Right atrium auricular region (tissue), 2 donors: ENCODE data around the gene DLG2. TPM values are rescaled to one million over a fixed set of nuclear protein-coding genes. Genes with fewer than 3 reads are reported as not detected.
"Not testable (repeated sequence)": the region's sequence is repeated elsewhere in the genome, so short reads cannot be mapped to it uniquely, and the experiment has no call there.

Experiments used
- DNase-seq: peaks from one replicate; pipeline ENCODE4 v3.0.0-alpha.2; 2019; ENCODE audit warnings: low spot score
- H3K27ac ChIP-seq, 2 donors: fragments of 200-600 bp; sonication (generic); 1 replicate in 1 of 2; 2 replicates in 1 of 2; pipeline ENCODE4 v1.5.1; 2016 to 2019
- H3K27me3 ChIP-seq, 2 donors: fragments of 200-600 bp; sonication (generic); one replicate each; pipeline versions ENCODE4 v1.5.1 to v1.6.0; 2017 to 2019
- H3K36me3 ChIP-seq: fragments of 200-600 bp; sonication (generic); one replicate; pipeline ENCODE4 v1.5.1; 2016
- H3K4me1 ChIP-seq, 2 donors: fragments of 200-600 bp; sonication (generic); one replicate each; pipeline versions ENCODE4 v1.5.1 to v1.6.0; 2017 to 2019
- H3K4me3 ChIP-seq, 2 donors: fragments of 200-600 bp; sonication (generic); 1 replicate in 1 of 2; 2 replicates in 1 of 2; pipeline ENCODE4 v1.5.1; 2017 to 2019; ENCODE audit warnings: mild to moderate bottlenecking in 1 of 2, moderate library complexity in 1 of 2
- H3K9me3 ChIP-seq, 2 donors: fragments of 200-600 bp; sonication (generic); one replicate each; pipeline ENCODE4 v1.5.1; 2019
- total RNA-seq, 2 donors: library from RNA; depleted of rRNA; stranded (reverse); fragments of >200 nt; gene quantifications; one replicate each; pipeline ENCODE4 v1.1.0, GENCODE V29; 2016
- TF ChIP-seq, protein P1 (sequence below), 2 donors: fragments of 200-600 bp; sonication (generic); IDR thresholded peaks; one replicate each; pipeline ENCODE4 v1.5.1; 2019; ENCODE audit warnings: antibody characterized with exemption in 2 of 2

The DLG2 gene
- total RNA-seq, 2 donors from 2014 or later = 6.6 to 6.7 TPM

DNA sequence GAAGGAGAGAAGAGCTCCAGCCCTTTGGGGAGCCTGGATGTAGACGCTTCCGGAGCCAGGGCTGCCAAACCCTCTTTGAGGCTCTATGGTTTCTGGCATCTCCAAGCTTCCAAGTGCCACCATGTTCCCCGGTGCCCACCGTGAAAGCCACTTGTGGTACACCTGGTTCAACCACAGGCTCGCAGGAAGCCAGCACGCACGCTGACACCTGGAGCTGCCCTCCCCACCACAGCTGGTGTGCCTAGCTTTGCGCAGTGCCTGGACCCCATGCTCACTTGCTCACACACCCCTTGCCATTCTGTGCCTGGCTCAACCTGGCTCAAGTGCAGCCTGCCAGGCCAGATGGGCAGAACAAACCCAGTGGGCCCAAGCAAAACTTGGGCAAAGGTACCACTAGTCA lies 831.4 kb downstream of the DLG2 start:
- no peaks in the 10 kb centered on the region for H3K36me3 ChIP-seq
- no peaks in the 10 kb centered on the region for H3K27me3 ChIP-seq
- DNase-seq = no peak
- H3K4me1 ChIP-seq = no peaks in the 10 kb centered on the region
- TF ChIP-seq, protein P1, sequence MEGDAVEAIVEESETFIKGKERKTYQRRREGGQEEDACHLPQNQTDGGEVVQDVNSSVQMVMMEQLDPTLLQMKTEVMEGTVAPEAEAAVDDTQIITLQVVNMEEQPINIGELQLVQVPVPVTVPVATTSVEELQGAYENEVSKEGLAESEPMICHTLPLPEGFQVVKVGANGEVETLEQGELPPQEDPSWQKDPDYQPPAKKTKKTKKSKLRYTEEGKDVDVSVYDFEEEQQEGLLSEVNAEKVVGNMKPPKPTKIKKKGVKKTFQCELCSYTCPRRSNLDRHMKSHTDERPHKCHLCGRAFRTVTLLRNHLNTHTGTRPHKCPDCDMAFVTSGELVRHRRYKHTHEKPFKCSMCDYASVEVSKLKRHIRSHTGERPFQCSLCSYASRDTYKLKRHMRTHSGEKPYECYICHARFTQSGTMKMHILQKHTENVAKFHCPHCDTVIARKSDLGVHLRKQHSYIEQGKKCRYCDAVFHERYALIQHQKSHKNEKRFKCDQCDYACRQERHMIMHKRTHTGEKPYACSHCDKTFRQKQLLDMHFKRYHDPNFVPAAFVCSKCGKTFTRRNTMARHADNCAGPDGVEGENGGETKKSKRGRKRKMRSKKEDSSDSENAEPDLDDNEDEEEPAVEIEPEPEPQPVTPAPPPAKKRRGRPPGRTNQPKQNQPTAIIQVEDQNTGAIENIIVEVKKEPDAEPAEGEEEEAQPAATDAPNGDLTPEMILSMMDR (IDR thresholded peaks at IDR 0.05) = no peak
- no peak overlapping the region for H3K4me3 ChIP-seq
- H3K9me3 ChIP-seq = no peaks in the 10 kb centered on the region
- H3K27ac ChIP-seq = no peak overlapping the region

DNA sequence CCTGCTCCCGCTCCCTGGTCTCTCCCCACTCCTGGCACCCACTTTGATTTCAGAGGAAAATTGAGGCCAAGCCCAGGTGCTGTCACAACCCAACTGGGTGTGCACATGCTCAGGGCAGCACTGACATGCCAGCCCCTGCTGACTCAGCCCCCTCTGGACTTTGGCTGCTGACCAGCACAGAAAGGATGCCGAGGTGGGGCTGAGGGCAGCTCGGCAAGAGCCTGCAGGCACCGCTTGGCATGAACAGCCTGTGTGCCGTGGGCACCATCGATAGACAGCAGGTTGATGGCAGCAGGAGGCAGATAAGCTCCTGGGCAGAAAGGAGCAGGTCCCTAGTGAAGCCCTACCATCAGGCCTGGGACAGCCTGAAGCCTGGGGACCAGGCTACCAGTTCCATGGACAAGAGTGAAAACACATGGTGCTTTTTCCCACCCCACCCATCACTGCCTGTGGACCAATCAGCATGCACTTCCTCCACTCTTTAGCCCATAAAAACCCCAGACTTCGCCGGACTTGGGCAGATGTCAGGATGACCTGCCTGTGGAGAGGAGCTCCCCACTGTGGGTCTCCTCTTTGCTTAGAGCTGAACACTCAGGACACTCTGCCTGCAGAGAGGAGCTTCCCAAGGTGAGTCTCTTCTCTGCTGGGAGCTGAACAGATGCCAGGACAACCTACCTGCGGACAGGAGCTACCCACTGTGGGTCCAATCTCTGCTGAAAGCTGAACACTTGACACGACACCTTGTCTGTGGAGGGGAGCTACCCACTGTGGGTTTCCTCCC lies 832.3 kb downstream of the DLG2 start:
- Histone ChIP-seq H3K4me1 (no peaks in the 10 kb centered on the region), H3K27ac (no peak overlapping the region), H3K9me3 (no peaks in the 10 kb centered on the region), H3K36me3 (no peaks in the 10 kb centered on the region), H3K4me3 (no peak overlapping the region), H3K27me3 (no peaks in the 10 kb centered on the region)
- no peak for DNase-seq
- TF ChIP-seq, protein P1 (IDR thresholded peaks at IDR 0.05) = no peak

DNA sequence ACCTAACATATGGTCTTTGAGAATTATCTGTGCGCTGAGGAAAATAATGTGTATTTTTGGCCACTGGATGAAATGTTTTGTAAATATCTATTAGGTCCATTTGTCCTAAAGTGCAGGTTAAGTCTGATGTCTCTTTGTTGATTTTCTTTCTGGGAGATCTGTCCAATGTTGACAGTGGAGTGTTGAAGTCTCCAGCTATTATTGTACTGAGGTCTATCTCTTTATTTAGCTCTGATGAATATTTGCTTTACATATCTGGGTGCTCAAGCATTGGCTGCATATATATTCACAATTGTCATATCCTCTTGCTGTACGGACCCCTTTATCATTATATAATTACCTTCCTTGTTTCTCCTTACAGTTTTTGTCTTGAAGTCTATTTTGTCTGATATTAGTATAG lies 833.8 kb downstream of the DLG2 start:
- no peak overlapping the region for H3K4me3 ChIP-seq
- H3K36me3 ChIP-seq = no peaks in the 10 kb centered on the region
- H3K4me1 ChIP-seq = no peaks in the 10 kb centered on the region
- DNase-seq = no peak
- TF ChIP-seq, protein P1 (IDR thresholded peaks at IDR 0.05) = no peak
- no peaks in the 10 kb centered on the region for H3K27me3 ChIP-seq
- no peak overlapping the region for H3K27ac ChIP-seq
- no peaks in the 10 kb centered on the region for H3K9me3 ChIP-seq

DNA sequence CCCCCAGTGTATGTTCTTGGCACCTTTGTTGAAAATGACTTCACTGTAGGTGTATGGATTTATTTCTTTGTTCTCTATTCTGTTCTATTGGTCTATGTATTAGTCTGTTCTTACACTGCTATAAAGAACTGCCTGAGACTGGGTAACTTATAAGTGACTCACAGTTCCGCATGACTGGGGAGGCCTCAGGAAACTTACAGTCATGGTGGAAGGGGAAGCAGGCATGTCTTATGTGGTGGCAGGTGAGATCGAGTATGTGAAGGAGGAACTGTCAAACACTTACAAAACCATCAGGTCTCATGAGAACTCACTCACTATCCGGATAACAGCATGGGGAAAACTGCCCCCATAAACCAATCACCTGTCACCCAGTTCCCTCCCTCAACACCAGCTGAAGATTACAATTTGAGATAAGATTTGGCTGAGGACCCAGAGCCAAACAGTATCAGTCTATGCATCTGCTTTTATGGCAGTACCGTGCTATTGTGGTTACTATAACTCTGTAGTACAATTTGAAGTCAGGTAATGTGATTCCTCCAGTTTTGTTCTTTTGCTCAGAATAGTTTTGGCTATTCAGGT lies 836.2 kb downstream of the DLG2 start:
- no peaks in the 10 kb centered on the region for H3K9me3 ChIP-seq
- no peaks in the 10 kb centered on the region for H3K27me3 ChIP-seq
- H3K4me1 ChIP-seq = no peaks in the 10 kb centered on the region
- DNase-seq = no peak
- TF ChIP-seq, protein P1 (IDR thresholded peaks at IDR 0.05) = no peak
- no peaks in the 10 kb centered on the region for H3K36me3 ChIP-seq
- no peak overlapping the region for H3K4me3 ChIP-seq
- no peak overlapping the region for H3K27ac ChIP-seq

DNA sequence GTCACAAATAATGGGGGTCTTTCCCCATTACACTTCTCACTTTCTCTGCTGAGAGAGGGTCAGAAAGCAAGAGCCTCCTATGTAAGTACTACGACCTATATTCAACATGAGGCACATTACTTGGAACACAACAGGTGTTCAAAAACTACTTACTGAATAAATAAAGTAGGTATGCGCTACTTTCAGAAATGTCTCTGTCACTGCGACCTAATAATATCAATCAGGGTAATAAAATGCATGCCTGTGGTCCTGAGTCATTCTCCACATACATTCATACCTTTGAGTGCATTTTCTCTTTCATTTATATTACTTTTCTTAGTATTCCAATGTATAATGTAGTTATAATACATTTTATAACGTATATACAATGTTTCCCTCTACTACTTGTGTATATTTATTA lies 838.9 kb downstream of the DLG2 start:
- no peaks in the 10 kb centered on the region for H3K4me1 ChIP-seq
- no peak for DNase-seq
- H3K27me3 ChIP-seq = no peaks in the 10 kb centered on the region
- no peaks in the 10 kb centered on the region for H3K36me3 ChIP-seq
- H3K27ac ChIP-seq = no peak overlapping the region
- H3K4me3 ChIP-seq = no peak overlapping the region
- TF ChIP-seq, protein P1 (IDR thresholded peaks at IDR 0.05) = no peak
- H3K9me3 ChIP-seq = no peaks in the 10 kb centered on the region

DNA sequence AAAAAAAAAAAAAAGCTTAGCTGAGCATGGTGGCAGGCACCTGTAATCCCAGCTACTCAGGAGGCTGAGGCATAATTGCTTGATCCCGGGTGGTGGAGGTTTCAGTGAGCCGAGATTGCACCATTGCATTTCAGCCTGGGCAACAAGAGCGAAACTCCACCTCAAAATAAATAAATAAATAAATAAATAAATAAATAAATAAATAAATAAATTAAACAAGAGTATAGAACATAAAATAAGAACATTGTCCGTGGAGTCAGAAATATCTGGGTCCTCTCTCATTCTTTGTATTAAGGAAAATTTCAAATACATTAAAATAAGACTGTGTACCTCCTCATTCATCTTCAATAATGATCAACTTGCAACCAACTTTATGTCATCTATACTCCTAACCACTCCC lies 843.0 kb downstream of the DLG2 start:
- H3K9me3 ChIP-seq, DNase-seq, H3K27ac ChIP-seq, H3K36me3 ChIP-seq, H3K27me3 ChIP-seq, H3K4me3 ChIP-seq, H3K4me1 ChIP-seq: not testable (repeated sequence)
